A673 (cell line): ENCODE measurements around the gene RGS7. TPM values are rescaled to one million over a fixed set of nuclear protein-coding genes. Genes with fewer than 3 reads are reported as not detected.
A peak's percentile ranks its signal among the peaks of the same experiment; 100 is the strongest.

Experiments used
- BruUV-seq: library from RNA; stranded (reverse); fragments of 400-500 nt; replicated peaks from 2 replicates; lab custom pipeline; 2021; lab: Mats Ljungman, UMichigan
- CTCF ChIA-PET: fragments of 300-600 bp; sonication (Branson Sonifier 250); formaldehyde crosslinking; loops from one replicate; lab custom pipeline; 2022; ENCODE audit warnings: antibody characterized with exemption; lab: Charles Lee
- POLR2A ChIA-PET: fragments of 300-600 bp; sonication (Branson Sonifier 250); formaldehyde crosslinking; loops from one replicate; lab custom pipeline; 2022; ENCODE audit warnings: antibody characterized with exemption; ENCODE audit not compliant: low non-redundant PET; lab: Charles Lee
- DNase-seq: peaks from one replicate; pipeline ENCODE4 v3.0.0-alpha.2; 2015; ENCODE audit warnings: low spot score
- H3K27ac ChIP-seq: fragments of 200-600 bp; sonication (generic); 2 replicates; pipeline ENCODE4 v1.5.1; 2016; ENCODE audit warnings: mixed run types, low read depth, mild to moderate bottlenecking, mixed read lengths, antibody characterized with exemption, low read length; ENCODE audit not compliant: poor library complexity, severe bottlenecking
- H3K27me3 ChIP-seq: fragments of 200-600 bp; sonication (generic); replicated peaks from 2 replicates; pipeline ENCODE4 v1.6.1; 2017; ENCODE audit warnings: mixed run types, low read depth, mild to moderate bottlenecking, mixed read lengths, antibody characterized with exemption, low read length; ENCODE audit not compliant: insufficient read depth, poor library complexity
- H3K36me3 ChIP-seq: fragments of 200-600 bp; sonication (generic); 2 replicates; pipeline ENCODE4 v1.6.1; 2016; ENCODE audit warnings: mixed run types, mild to moderate bottlenecking, mixed read lengths, antibody characterized with exemption, low read length; ENCODE audit not compliant: insufficient read depth, poor library complexity, severe bottlenecking
- H3K4me1 ChIP-seq: fragments of 200-600 bp; sonication (generic); 2 replicates; pipeline ENCODE4 v1.6.1; 2017; ENCODE audit warnings: mixed run types, mild to moderate bottlenecking, mixed read lengths, antibody characterized with exemption, low read length; ENCODE audit not compliant: insufficient read depth, poor library complexity, severe bottlenecking
- H3K4me3 ChIP-seq: fragments of 200-600 bp; sonication (generic); 2 replicates; pipeline ENCODE4 v1.5.1; 2016; ENCODE audit warnings: low read depth, mixed run types, mild to moderate bottlenecking, mixed read lengths, low read length; ENCODE audit not compliant: poor library complexity, severe bottlenecking
- H3K9me3 ChIP-seq: fragments of 200-600 bp; sonication (generic); 2 replicates; pipeline ENCODE4 v1.6.1; 2016; ENCODE audit warnings: mixed run types, low read depth, mild to moderate bottlenecking, mixed read lengths, antibody characterized with exemption, low read length; ENCODE audit not compliant: poor library complexity, severe bottlenecking
- CTCF ChIP-seq: fragments of 300-800, 200-600 bp; sonication (generic); conservative IDR thresholded peaks from 2 replicates; pipeline ENCODE4 v1.5.1; 2017; ENCODE audit warnings: low read depth, mild to moderate bottlenecking, antibody characterized with exemption, low read length, moderate library complexity, mixed read lengths
- EZH2 ChIP-seq: fragments of 200-600 bp; sonication (generic); IDR thresholded peaks from 2 replicates; pipeline ENCODE4 v1.6.1; 2017; ENCODE audit warnings: borderline replicate concordance, low read depth, mild to moderate bottlenecking, mixed read lengths, antibody characterized with exemption, low read length; ENCODE audit not compliant: poor library complexity, severe bottlenecking
- intact Hi-C: fragments of 100-400 bp; cut with micrococcal nuclease; formaldehyde crosslinking; loops from one replicate; pipeline ENCODE4 v1.10.0; 2022; ENCODE audit not compliant: unreplicated experiment
- total RNA-seq: library from RNA; stranded (reverse); gene quantifications from 2 replicates; pipeline ENCODE4 v1.2.3, GENCODE V29; 2021

Gene RGS7
- total RNA-seq, 1 experiment from 2014 or later: not detected

GRCh38 chr1:241396747-241397681 is 40.0 kb upstream of the RGS7 start:
- ChIA-PET POLR2A (interaction anchor here (0.6 kb wide), 1 partner anchor 1333 kb away, joined by 5 read pairs; no protein-coding TSS in a partner anchor), CTCF (no interaction called here)
- DNase-seq: peak; percentile 18

GRCh38 chr1:241391926-241392710 is 35.1 kb upstream of the RGS7 start:
- DNase-seq: no peak
- intact Hi-C loops: no loop called here
- Histone ChIP-seq H3K36me3 (no peaks in the 10 kb centered on the region), H3K4me1 (no peaks in the 10 kb centered on the region), H3K9me3 (no peaks in the 10 kb centered on the region), H3K27ac (no peak overlapping the region), H3K27me3 (no peaks in the 10 kb centered on the region), H3K4me3 (no peak overlapping the region)
- ChIA-PET CTCF (no interaction called here), POLR2A (no interaction called here)
- no TSS peak for BruUV-seq
- TF ChIP-seq EZH2 (no peak), CTCF (no peak)

More at GRCh38 chr1:241396747-241397681, 40.0 kb upstream of the RGS7 start:
- Histone ChIP-seq H3K27ac (no peak overlapping the region), H3K4me3 (no peak overlapping the region), H3K4me1 (no peaks in the 10 kb centered on the region), H3K36me3 (no peaks in the 10 kb centered on the region), H3K9me3 (no peaks in the 10 kb centered on the region), H3K27me3 (no peaks in the 10 kb centered on the region)
- BruUV-seq: no TSS peak
- no peak for TF ChIP-seq EZH2
- no peak for TF ChIP-seq CTCF
- intact Hi-C loops: no loop called here

DNA sequence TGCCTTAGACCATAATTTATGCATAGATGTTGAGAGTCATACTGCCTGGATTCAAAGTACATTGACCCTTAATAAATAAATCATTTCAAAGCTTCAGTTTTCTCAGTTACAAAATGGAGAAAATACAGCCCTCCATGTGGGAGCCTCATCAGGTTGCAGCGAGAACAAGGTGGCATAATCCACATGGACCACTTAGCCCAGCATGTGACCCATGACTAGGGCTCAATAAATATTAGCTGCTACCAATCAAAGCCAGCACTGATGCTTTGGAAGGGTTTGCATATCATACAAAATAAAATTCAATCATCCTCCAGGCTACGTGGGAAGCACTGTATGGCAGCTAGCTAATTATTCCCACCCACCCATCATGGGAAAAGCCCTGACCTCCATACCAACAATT is 33.5 kb upstream of the RGS7 start:
- TF ChIP-seq EZH2 (no peak), CTCF (no peak)
- no peak overlapping the region for H3K27ac ChIP-seq
- no peaks in the 10 kb centered on the region for H3K36me3 ChIP-seq
- BruUV-seq: no TSS peak
- intact Hi-C loops: no loop called here
- H3K27me3 ChIP-seq: no peaks in the 10 kb centered on the region
- H3K4me1 ChIP-seq: no peaks in the 10 kb centered on the region
- DNase-seq: no peak
- no peaks in the 10 kb centered on the region for H3K9me3 ChIP-seq
- H3K4me3 ChIP-seq: no peak overlapping the region
- CTCF ChIA-PET: no interaction called here
- POLR2A ChIA-PET: no interaction called here
